Stimulated activated CD4-positive, alpha-beta T cell treated with anti-CD3 and anti-CD28 coated beads, Interleukin-1b, Interleukin-23, amount 100 ng/mL, for 24 hours (primary cell): Measurements from ENCODE around the gene DENND11.
"Not testable (repeated sequence)": the region's sequence is repeated elsewhere in the genome, so short reads cannot be mapped to it uniquely, and the experiment has no call there.

ENCODE experiments used
- DNase-seq, 4 experiments: peaks; one replicate each; pipeline ENCODE4 v3.0.0-alpha.2; 2020; ENCODE audit warnings: low read depth in 4 of 4, low spot score in 1 of 4

The DENND11 gene

GRCh38 chr7:141709318-141709717 is 7.4 kb upstream of the DENND11 start:
- DNase-seq: no peak

GRCh38 chr7:141708351-141708750 is 6.4 kb upstream of the DENND11 start, which contains the start of gene WEE2:
TSS of gene WEE2 (plus strand) at chr7:141708353. CDS start at chr7:141708759, 406 bp downstream.
- no peak for DNase-seq

- no peak for DNase-seq
Measured at GRCh38 chr7:141706239-141707064, 4.5 kb upstream of the DENND11 start.

- no peak for DNase-seq
Measured at GRCh38 chr7:141704741-141705140, 2.8 kb upstream of the DENND11 start.

GRCh38 chr7:141704112-141704511 is 2.1 kb upstream of the DENND11 start:
- DNase-seq: no peak

- no peak for DNase-seq
Measured at GRCh38 chr7:141702892-141703291, 926 bp upstream of the DENND11 start.

GRCh38 chr7:141701489-141702046 is 398 bp downstream of the DENND11 start:
- peak; percentile 31 to 46 (median 38) for DNase-seq

GRCh38 chr7:141700848-141701371 is 1.1 kb downstream of the DENND11 start:
- no peak for DNase-seq

GRCh38 chr7:141700296-141700847 is 1.6 kb downstream of the DENND11 start:
- no peak for DNase-seq

- no peak for DNase-seq
Measured at GRCh38 chr7:141699860-141700259, 2.1 kb downstream of the DENND11 start.

GRCh38 chr7:141698247-141699015 is 3.5 kb downstream of the DENND11 start:
- DNase-seq: no peak

GRCh38 chr7:141697211-141697871 is 4.6 kb downstream of the DENND11 start:
- DNase-seq: no peak

- DNase-seq: no peak
Measured at GRCh38 chr7:141696348-141696747, 5.6 kb downstream of the DENND11 start.

- no peak for DNase-seq
Measured at GRCh38 chr7:141695803-141696289, 6.1 kb downstream of the DENND11 start.

GRCh38 chr7:141693082-141693481 is 8.9 kb downstream of the DENND11 start:
- no peak for DNase-seq

GRCh38 chr7:141691961-141692360 is 10.0 kb downstream of the DENND11 start:
- DNase-seq: no peak

- DNase-seq: no peak
Measured at GRCh38 chr7:141691540-141691939, 10.4 kb downstream of the DENND11 start.

GRCh38 chr7:141689072-141689825 is 12.7 kb downstream of the DENND11 start:
- DNase-seq: not testable (repeated sequence)

GRCh38 chr7:141688043-141688442 is 13.9 kb downstream of the DENND11 start:
- DNase-seq: no peak

- DNase-seq: no peak
Measured at GRCh38 chr7:141686670-141687069, 15.3 kb downstream of the DENND11 start.
